OCI-LY3 (cell line): Measurements from ENCODE around the gene SLC25A24.
"Not testable (repeated sequence)": the region's sequence is repeated elsewhere in the genome, so short reads cannot be mapped to it uniquely, and the experiment has no call there.

ENCODE experiments used
- H2AFZ ChIP-seq: fragments of 200-600, 300-600 bp; shearing (Covaris generic); 2 replicates; pipeline ENCODE4 v1.6.0; 2014; ENCODE audit warnings: antibody characterized with exemption, low read depth, low read length
- H3K27ac ChIP-seq: fragments of 200-600, 300-600 bp; sonication (generic); 2 replicates; pipeline ENCODE4 v1.5.1; 2014; ENCODE audit warnings: mild to moderate bottlenecking, low read length, moderate library complexity, mixed read lengths
- H3K27me3 ChIP-seq: fragments of 200-600, 300-600 bp; sonication (generic); 2 replicates; pipeline ENCODE4 v1.6.1; 2014; ENCODE audit warnings: low read depth, low read length, mixed read lengths
- H3K36me3 ChIP-seq: fragments of 200-600, 300-600 bp; sonication (generic); replicated peaks from 2 replicates; pipeline ENCODE3; 2014; ENCODE audit warnings: low read depth, low read length, mixed read lengths
- H3K4me1 ChIP-seq: fragments of 300-600, 200-600 bp; sonication (generic); 2 replicates; pipeline ENCODE4 v1.6.1; 2014; ENCODE audit warnings: low read length, mixed read lengths
- H3K4me2 ChIP-seq: fragments of 200-600, 300-600 bp; sonication (generic); 2 replicates; pipeline ENCODE4 v1.6.1; 2014; ENCODE audit warnings: low read length, mixed read lengths
- H3K4me3 ChIP-seq: fragments of 300-600, 200-600 bp; sonication (generic); 2 replicates; pipeline ENCODE4 v1.5.1; 2014; ENCODE audit warnings: antibody characterized with exemption, mild to moderate bottlenecking, low read length, moderate library complexity
- H3K79me2 ChIP-seq: fragments of 300-600, 200-600 bp; shearing (Covaris generic); 2 replicates; pipeline ENCODE4 v1.6.1; 2014; ENCODE audit warnings: mild to moderate bottlenecking, low read length, mixed read lengths
- H3K9ac ChIP-seq: fragments of 300-600, 200-600 bp; shearing (Covaris generic); 2 replicates; pipeline ENCODE4 v1.6.0; 2014; ENCODE audit warnings: mild to moderate bottlenecking, low read length, moderate library complexity
- H3K9me3 ChIP-seq: fragments of 200-600, 300-600 bp; shearing (Covaris generic); 2 replicates; pipeline ENCODE4 v1.6.1; 2014; ENCODE audit warnings: low read length, mixed read lengths; ENCODE audit not compliant: insufficient read depth
- H4K20me1 ChIP-seq: fragments of 200-600, 300-600 bp; sonication (generic); 2 replicates; pipeline ENCODE4 v1.6.1; 2016; ENCODE audit warnings: low read length, mixed read lengths; ENCODE audit not compliant: insufficient read depth
- CTCF ChIP-seq: fragments of 200-600, 300-600 bp; sonication (generic); IDR thresholded peaks from 2 replicates; pipeline ENCODE4 v1.5.1; 2014; ENCODE audit warnings: antibody characterized with exemption, low read length, low read depth
- EZH2phosphoT487 ChIP-seq: fragments of 200-600 bp; shearing (Covaris generic); IDR thresholded peaks from 2 replicates; pipeline ENCODE4 v1.6.1; 2018; ENCODE audit warnings: antibody characterized with exemption, mixed run types, low read depth

The SLC25A24 gene

GRCh38 chr1:108141621-108142020, 58.5 kb downstream of the SLC25A24 start:
- Histone ChIP-seq H3K36me3 (no peaks in the 10 kb centered on the region), H3K27me3 (no peaks in the 10 kb centered on the region), H3K79me2 (no peaks in the 10 kb centered on the region), H3K9ac (no peak overlapping the region), H2AFZ (no peak overlapping the region), H3K4me1 (peaks cover 15% of the 10 kb centered on the region), H3K4me3 (no peak overlapping the region), H3K4me2 (peak overlapping the region; percentile 34), H4K20me1 (no peaks in the 10 kb centered on the region), H3K9me3 (no peaks in the 10 kb centered on the region), H3K27ac (peak overlapping the region; percentile 32)
- no peak for TF ChIP-seq CTCF
- TF ChIP-seq EZH2phosphoT487 = no peak

GRCh38 chr1:108140936-108141335, 59.2 kb downstream of the SLC25A24 start:
- Histone ChIP-seq H4K20me1 (no peaks in the 10 kb centered on the region), H3K4me1 (peaks cover 15% of the 10 kb centered on the region), H3K4me3 (no peak overlapping the region), H3K9me3 (no peaks in the 10 kb centered on the region), H3K27me3 (no peaks in the 10 kb centered on the region), H3K9ac (no peak overlapping the region), H2AFZ (no peak overlapping the region), H3K36me3 (no peaks in the 10 kb centered on the region), H3K4me2 (peak overlapping the region; percentile 34), H3K79me2 (no peaks in the 10 kb centered on the region), H3K27ac (no peak overlapping the region)
- TF ChIP-seq EZH2phosphoT487 = no peak
- TF ChIP-seq CTCF = no peak

DNA sequence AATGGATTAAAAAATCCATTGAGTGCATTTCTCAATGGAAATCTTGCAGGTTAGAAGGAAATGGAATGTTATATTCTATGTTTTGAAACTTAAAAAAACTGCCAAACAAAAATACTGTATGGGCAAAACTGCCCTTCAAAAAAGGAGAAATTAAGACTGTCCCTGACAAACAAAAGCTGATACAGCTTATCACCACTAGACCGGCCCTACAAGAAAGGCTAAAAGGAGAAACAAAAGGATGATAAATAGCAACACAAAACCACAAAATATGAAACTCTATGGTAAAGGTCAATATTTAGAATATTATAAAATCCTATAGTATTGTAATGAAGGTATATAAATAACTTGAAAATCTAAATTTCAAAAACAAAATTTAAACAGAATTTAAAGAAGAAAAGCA, 60.0 kb downstream of the SLC25A24 start:
- H3K27ac ChIP-seq = no peak overlapping the region
- H3K9ac ChIP-seq = no peak overlapping the region
- H3K9me3 ChIP-seq = no peaks in the 10 kb centered on the region
- no peak overlapping the region for H3K4me2 ChIP-seq
- H3K36me3 ChIP-seq = no peaks in the 10 kb centered on the region
- H3K27me3 ChIP-seq = no peaks in the 10 kb centered on the region
- no peak overlapping the region for H2AFZ ChIP-seq
- H3K4me3 ChIP-seq = no peak overlapping the region
- no peaks in the 10 kb centered on the region for H4K20me1 ChIP-seq
- no peak for TF ChIP-seq EZH2phosphoT487
- no peak for TF ChIP-seq CTCF
- no peaks in the 10 kb centered on the region for H3K79me2 ChIP-seq
- H3K4me1 ChIP-seq = peaks cover 15% of the 10 kb centered on the region

- H4K20me1 ChIP-seq, H3K4me3 ChIP-seq, H3K4me2 ChIP-seq, H3K9ac ChIP-seq, H3K27me3 ChIP-seq, H3K27ac ChIP-seq, H3K36me3 ChIP-seq, H2AFZ ChIP-seq, H3K79me2 ChIP-seq, H3K9me3 ChIP-seq: not testable (repeated sequence)
- peaks cover 15% of the 10 kb centered on the region for H3K4me1 ChIP-seq
Measured at GRCh38 chr1:108139555-108139954, 60.6 kb downstream of the SLC25A24 start.

GRCh38 chr1:108133148-108133547, 67.0 kb downstream of the SLC25A24 start:
- not testable (repeated sequence) for H2AFZ ChIP-seq, H3K27ac ChIP-seq, H3K79me2 ChIP-seq, H4K20me1 ChIP-seq, H3K27me3 ChIP-seq, H3K9me3 ChIP-seq, H3K9ac ChIP-seq, H3K4me2 ChIP-seq, H3K36me3 ChIP-seq, H3K4me1 ChIP-seq, H3K4me3 ChIP-seq

DNA sequence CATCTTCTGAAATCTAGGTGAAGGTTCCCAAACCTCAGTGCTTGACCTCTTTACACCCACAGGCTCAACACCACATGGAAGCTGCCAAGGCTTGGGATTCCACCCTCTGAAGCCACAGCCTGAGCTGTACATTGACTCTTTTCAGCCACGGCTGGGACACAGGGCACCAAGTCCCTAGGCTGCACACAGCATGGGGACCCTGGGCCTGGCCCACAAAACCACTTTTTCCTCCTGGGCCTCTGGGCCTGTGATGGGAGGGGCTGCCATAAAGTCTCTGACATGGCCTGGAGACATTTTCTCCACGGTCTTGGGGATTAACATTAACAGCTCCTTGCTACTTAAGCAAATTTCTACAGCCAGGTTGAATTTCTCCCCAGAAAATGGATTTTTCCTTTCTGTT, 67.8 kb downstream of the SLC25A24 start:
- not testable (repeated sequence) for H2AFZ ChIP-seq, H3K27ac ChIP-seq, H3K79me2 ChIP-seq, H3K9ac ChIP-seq, H3K4me2 ChIP-seq, H3K36me3 ChIP-seq, H3K9me3 ChIP-seq, H3K27me3 ChIP-seq, H4K20me1 ChIP-seq, H3K4me3 ChIP-seq, H3K4me1 ChIP-seq

DNA sequence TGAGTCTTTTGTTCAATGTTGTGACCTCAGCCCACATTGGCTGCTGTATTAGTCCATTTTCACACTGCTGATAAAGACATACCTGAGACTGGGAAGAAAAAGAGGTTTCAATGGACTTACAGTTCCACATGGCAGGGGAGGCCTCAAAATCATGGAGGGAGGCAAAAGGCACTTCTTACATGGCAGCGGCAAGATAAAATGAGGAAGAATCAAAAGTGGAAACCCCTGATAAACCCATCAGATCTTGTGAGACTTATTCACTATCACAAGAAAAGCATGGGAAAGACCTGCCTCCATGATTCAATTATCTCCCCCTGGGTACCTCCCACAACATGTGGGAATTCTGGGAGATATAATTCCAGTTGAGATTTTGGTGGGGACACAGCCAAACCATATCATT, 68.9 kb downstream of the SLC25A24 start:
- not testable (repeated sequence) for H3K36me3 ChIP-seq, H3K4me1 ChIP-seq, H3K27me3 ChIP-seq, H3K79me2 ChIP-seq, H3K9ac ChIP-seq, H3K4me3 ChIP-seq, H4K20me1 ChIP-seq, H3K27ac ChIP-seq, H3K9me3 ChIP-seq, H3K4me2 ChIP-seq, H2AFZ ChIP-seq
